Ovary (tissue), 3 donors: ENCODE measurements around the gene GFY.

ENCODE experiments used
- EP300 ChIP-seq: sonication (generic); formaldehyde crosslinking; IDR thresholded peaks from one replicate; pipeline ENCODE4 v1.6.1; 2017; ENCODE audit warnings: antibody characterized with exemption
- POLR2A ChIP-seq: fragments of 450-650 bp; IDR thresholded peaks from one replicate; pipeline ENCODE4 v1.6.1; 2017; ENCODE audit warnings: antibody characterized with exemption, mild to moderate bottlenecking, moderate library complexity
- TF ChIP-seq, protein P1 (sequence below), 3 donors: fragments of 450-650 bp in 2 of 3; fragments of 200-600 bp in 1 of 3; IDR thresholded peaks; one replicate each; pipeline versions ENCODE4 v1.5.1 to v1.8.0; 2016 to 2022; ENCODE audit warnings: antibody characterized with exemption in 3 of 3, mild to moderate bottlenecking in 1 of 3
- donor health status: DM: no; HTN: no; CAD: no.

DNA sequence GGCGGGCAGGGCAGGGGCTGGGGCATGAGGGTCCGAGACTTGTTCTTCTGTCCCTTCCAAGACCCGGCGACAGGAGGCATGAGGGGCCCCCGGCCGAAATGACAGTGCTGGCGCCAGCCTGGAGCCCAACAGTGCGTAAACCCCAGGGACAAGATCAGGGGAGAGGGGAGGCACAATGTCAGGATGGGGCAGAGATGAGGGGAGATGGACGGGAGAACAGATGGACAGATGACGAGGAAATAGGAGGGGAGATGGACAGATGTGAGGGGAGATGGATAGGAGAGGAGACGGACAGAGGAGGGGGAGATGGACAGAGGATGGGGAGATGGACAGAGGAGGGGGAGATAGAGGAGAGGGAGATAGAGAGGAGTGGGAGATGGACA is 49.3 kb downstream of the GFY start:
- TF ChIP-seq, protein P1, sequence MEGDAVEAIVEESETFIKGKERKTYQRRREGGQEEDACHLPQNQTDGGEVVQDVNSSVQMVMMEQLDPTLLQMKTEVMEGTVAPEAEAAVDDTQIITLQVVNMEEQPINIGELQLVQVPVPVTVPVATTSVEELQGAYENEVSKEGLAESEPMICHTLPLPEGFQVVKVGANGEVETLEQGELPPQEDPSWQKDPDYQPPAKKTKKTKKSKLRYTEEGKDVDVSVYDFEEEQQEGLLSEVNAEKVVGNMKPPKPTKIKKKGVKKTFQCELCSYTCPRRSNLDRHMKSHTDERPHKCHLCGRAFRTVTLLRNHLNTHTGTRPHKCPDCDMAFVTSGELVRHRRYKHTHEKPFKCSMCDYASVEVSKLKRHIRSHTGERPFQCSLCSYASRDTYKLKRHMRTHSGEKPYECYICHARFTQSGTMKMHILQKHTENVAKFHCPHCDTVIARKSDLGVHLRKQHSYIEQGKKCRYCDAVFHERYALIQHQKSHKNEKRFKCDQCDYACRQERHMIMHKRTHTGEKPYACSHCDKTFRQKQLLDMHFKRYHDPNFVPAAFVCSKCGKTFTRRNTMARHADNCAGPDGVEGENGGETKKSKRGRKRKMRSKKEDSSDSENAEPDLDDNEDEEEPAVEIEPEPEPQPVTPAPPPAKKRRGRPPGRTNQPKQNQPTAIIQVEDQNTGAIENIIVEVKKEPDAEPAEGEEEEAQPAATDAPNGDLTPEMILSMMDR (IDR thresholded peaks at IDR 0.05), result no peak
- TF ChIP-seq POLR2A (no peak), EP300 (no peak)
